Activated CD4-positive, alpha-beta T cell treated with anti-CD3 and anti-CD28 coated beads for 36 hours (primary cell): ENCODE results near the gene IGFBP2. TPM values are rescaled to one million over a fixed set of nuclear protein-coding genes. Genes with fewer than 3 reads are reported as not detected.
A peak's percentile ranks its signal among the peaks of the same experiment; 100 is the strongest.

Experiments
- ATAC-seq: fragments of 200-7000 bp; cut with Tn5 transposase; one replicate; pipeline ENCODE4 v1.10.0; 2021; ENCODE audit warnings: mild to moderate bottlenecking, moderate library complexity
- CTCF ChIA-PET: fragments of 350-600 bp; sonication (Branson Sonifier 250); formaldehyde crosslinking; loops from one replicate; lab custom pipeline; 2021; ENCODE audit warnings: antibody characterized with exemption; lab: Charles Lee
- POLR2A ChIA-PET: fragments of 350-600 bp; sonication (Branson Sonifier 250); formaldehyde crosslinking; loops from one replicate; lab custom pipeline; 2021; ENCODE audit warnings: antibody characterized with exemption, inconsistent platforms; lab: Charles Lee
- DNase-seq: peaks from one replicate; pipeline ENCODE4 v3.0.0-alpha.2; 2020
- H3K27ac Mint-ChIP-seq: one replicate; pipeline ENCODE4 v1.8.0; 2021; ENCODE audit warnings: mixed read lengths
- H3K27me3 Mint-ChIP-seq: one replicate; pipeline ENCODE4 v1.8.0; 2021; ENCODE audit warnings: mixed read lengths
- H3K36me3 Mint-ChIP-seq: one replicate; pipeline ENCODE4 v1.8.0; 2021; ENCODE audit warnings: low read depth, mixed read lengths
- H3K4me1 Mint-ChIP-seq: one replicate; pipeline ENCODE4 v1.8.0; 2021; ENCODE audit warnings: mixed read lengths
- H3K4me3 Mint-ChIP-seq: one replicate; pipeline ENCODE4 v1.8.0; 2021; ENCODE audit warnings: mild to moderate bottlenecking, moderate library complexity, mixed read lengths
- H3K9me3 Mint-ChIP-seq: one replicate; pipeline ENCODE4 v1.8.0; 2021; ENCODE audit warnings: low read depth, mixed read lengths
- intact Hi-C, 2 experiments: fragments of 100-400 bp; cut with DNase I in 1 of 2; cut with micrococcal nuclease in 1 of 2; formaldehyde crosslinking; loops; one replicate each; pipeline versions ENCODE4 v1.14.2 to v1.15.1; 2022 to 2024; cut with DNase I, micrococcal nuclease
- total RNA-seq, 2 experiments: library from RNA; stranded (reverse); gene quantifications; one replicate each; pipeline ENCODE4 v1.2.3, GENCODE V29; 2021

The IGFBP2 gene
- total RNA-seq, 2 experiments from 2014 or later: 9.8 to 11.5 TPM

DNA sequence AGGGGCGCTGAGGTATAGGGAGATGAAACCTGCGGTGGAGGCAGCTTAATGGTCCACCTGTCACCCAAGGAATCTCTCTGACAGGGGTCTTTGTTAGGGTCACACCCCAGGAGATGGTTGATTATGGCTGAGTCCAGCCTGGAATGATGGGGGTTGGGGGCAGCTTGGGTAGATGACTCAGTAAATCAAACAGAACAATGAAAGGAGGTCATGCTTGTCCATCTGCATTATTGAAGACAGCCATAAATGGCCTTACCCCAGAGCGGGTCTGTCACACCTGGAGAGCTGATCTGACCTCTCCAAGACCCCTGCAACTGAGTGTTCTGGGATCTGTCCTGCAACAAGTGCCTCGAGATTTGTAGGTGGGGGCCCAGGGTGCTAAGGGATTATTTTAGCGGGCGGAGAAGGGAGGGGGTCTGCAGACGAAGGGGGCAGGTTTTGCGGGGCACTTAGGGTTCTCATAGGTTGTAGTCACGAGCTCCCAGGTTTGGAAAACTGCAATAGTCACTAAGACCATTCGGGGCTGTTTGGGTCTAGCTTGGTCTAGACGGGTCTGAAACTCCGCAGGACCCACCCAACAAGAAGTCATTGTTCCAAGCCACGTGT, 771 bp upstream of the IGFBP2 start:
- peaks cover 23% of the 10 kb centered on the region for H3K4me1 Mint-ChIP-seq
- H3K9me3 Mint-ChIP-seq: no peaks in the 10 kb centered on the region
- DNase-seq: no peak
- H3K4me3 Mint-ChIP-seq: peak overlapping the region; percentile 72
- intact Hi-C loops: loop anchor here (2.0 to 5.0 kb wide), 2 partner anchors 60 to 62 kb away; partner anchors contain the start of gene IGFBP5 (in 1 of the 2)
- ATAC-seq: no peak
- POLR2A ChIA-PET: interaction anchor here (0.6 kb wide), 1 partner anchor 1436 kb away, joined by 4 read pairs; no protein-coding TSS in a partner anchor
- H3K27me3 Mint-ChIP-seq: peaks cover 51% of the 10 kb centered on the region
- H3K27ac Mint-ChIP-seq: no peak overlapping the region
- CTCF ChIA-PET: interaction anchor here (1.2 to 1.4 kb wide), 3 partner anchors 33 to 116 kb away, joined by 3 to 4 read pairs (median 3); no protein-coding TSS in a partner anchor
- H3K36me3 Mint-ChIP-seq: no peaks in the 10 kb centered on the region

DNA sequence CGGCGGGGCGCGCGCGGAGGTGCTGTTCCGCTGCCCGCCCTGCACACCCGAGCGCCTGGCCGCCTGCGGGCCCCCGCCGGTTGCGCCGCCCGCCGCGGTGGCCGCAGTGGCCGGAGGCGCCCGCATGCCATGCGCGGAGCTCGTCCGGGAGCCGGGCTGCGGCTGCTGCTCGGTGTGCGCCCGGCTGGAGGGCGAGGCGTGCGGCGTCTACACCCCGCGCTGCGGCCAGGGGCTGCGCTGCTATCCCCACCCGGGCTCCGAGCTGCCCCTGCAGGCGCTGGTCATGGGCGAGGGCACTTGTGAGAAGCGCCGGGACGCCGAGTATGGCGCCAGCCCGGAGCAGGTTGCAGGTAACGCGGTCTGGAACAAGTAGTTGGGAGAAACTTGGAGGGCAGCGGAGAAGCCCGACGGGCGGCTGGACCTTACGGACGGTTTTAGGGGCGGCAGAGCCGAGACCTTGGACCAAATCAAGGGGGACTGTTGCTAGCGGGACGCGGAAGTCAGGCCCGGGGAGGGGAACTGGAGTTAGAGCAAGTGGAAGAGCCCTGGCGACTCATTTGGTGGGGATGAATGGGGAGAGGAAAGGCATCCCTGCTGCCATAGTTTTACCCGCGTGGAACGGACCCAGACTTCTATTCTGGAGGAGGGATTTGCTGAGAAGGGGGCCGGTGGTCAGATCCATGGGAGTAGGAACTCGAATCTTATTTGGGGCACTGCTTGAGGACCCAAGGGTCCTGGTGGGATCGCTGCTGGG, 573 bp downstream of the IGFBP2 start:
- Mint-ChIP-seq H3K4me1 (peaks cover 23% of the 10 kb centered on the region), H3K36me3 (no peaks in the 10 kb centered on the region), H3K9me3 (no peaks in the 10 kb centered on the region), H3K27me3 (peaks cover 53% of the 10 kb centered on the region), H3K4me3 (peak overlapping the region; percentile 76), H3K27ac (no peak overlapping the region)
- ATAC-seq (peak; percentile 27), DNase-seq (peak; percentile 23)
- POLR2A ChIA-PET: no interaction called here
- CTCF ChIA-PET: interaction anchor here (0.6 to 1.3 kb wide), 2 partner anchors 117 to 991 kb away, joined by 3 read pairs; no protein-coding TSS in a partner anchor
- intact Hi-C loops: loop anchor here (2.0 to 5.0 kb wide), 2 partner anchors 59 to 61 kb away; partner anchors contain the start of gene IGFBP5 (in 1 of the 2)

DNA sequence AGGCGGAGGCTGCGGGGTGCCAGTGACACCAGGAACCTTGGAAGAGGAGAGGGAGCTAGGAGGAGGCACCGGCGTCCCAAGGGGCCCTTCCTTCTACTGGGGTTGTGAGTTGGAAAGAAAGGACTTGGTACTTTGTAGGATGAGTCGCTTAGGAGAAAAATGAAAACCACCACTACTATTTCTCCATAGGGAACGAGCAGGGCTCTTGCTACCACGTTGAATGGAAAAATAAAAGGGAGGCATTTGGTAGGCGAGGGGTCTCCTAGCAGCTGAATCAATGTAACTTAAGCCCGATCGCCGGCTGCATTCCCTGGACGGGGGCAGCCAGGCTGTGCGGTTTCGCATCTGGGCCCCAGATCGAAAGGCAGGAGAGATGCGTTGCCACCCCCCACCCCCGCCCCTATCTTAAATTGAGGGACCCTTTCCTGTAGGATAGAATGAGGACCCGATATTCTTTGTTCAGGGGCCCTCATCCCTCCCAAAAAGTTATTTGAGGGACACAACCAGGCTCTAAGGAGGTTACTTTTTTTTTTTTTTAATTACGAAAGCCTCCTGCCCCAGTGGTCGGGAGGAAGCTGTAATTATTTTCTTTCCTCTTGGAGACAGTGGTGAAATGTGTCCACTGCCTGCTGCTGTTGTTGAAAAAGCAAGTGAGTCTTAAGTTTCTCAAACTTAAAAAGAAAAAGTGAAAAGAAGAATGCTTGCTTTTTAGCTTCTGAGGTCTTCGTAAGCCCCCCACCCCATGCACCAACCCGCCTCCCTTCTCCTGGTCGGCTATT, 1.3 kb downstream of the IGFBP2 start:
- intact Hi-C loops: loop anchor here in 1 of 2 experiments (5.0 kb wide), 1 partner anchor 58 kb away; no protein-coding TSS in a partner anchor
- H3K9me3 Mint-ChIP-seq: no peaks in the 10 kb centered on the region
- H3K27ac Mint-ChIP-seq: no peak overlapping the region
- peaks cover 53% of the 10 kb centered on the region for H3K27me3 Mint-ChIP-seq
- ATAC-seq (no peak), DNase-seq (no peak)
- ChIA-PET CTCF (interaction anchor here (0.6 kb wide), 2 partner anchors 228 to 991 kb away, joined by 3 read pairs; no protein-coding TSS in a partner anchor), POLR2A (no interaction called here)
- no peaks in the 10 kb centered on the region for H3K36me3 Mint-ChIP-seq
- peak overlapping the region; percentile 76 for H3K4me3 Mint-ChIP-seq
- H3K4me1 Mint-ChIP-seq: peaks cover 23% of the 10 kb centered on the region

DNA sequence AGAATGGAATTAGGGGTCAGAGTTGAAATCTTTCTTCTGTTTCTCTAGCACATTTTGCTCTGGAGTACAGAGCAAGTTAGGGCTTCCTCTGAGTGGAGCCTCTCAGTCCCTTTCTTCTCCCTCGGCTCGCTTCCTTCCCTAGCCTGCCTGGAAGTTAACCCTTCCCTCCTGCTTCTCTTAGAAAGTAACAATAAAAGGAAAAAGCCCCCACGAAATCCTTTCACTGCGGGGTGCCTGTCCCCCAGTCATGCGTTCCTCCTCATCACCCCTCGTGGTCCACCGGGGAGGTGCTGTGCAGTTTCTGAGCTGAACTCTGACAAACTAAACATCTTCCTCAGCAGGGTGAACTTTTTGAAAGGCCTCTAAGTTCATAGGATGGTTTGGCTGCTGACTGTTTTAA, 2.0 kb downstream of the IGFBP2 start:
- Mint-ChIP-seq H3K4me1 (peaks cover 23% of the 10 kb centered on the region), H3K27me3 (peaks cover 57% of the 10 kb centered on the region), H3K36me3 (no peaks in the 10 kb centered on the region), H3K9me3 (no peaks in the 10 kb centered on the region), H3K4me3 (peak overlapping the region; percentile 48), H3K27ac (no peak overlapping the region)
- CTCF ChIA-PET: interaction anchor here (1.1 kb wide), 1 partner anchor 32 kb away, joined by 3 read pairs; no protein-coding TSS in a partner anchor
- POLR2A ChIA-PET: no interaction called here
- intact Hi-C loops: no loop called here
- no peak for ATAC-seq
- peak; percentile 32 for DNase-seq

DNA sequence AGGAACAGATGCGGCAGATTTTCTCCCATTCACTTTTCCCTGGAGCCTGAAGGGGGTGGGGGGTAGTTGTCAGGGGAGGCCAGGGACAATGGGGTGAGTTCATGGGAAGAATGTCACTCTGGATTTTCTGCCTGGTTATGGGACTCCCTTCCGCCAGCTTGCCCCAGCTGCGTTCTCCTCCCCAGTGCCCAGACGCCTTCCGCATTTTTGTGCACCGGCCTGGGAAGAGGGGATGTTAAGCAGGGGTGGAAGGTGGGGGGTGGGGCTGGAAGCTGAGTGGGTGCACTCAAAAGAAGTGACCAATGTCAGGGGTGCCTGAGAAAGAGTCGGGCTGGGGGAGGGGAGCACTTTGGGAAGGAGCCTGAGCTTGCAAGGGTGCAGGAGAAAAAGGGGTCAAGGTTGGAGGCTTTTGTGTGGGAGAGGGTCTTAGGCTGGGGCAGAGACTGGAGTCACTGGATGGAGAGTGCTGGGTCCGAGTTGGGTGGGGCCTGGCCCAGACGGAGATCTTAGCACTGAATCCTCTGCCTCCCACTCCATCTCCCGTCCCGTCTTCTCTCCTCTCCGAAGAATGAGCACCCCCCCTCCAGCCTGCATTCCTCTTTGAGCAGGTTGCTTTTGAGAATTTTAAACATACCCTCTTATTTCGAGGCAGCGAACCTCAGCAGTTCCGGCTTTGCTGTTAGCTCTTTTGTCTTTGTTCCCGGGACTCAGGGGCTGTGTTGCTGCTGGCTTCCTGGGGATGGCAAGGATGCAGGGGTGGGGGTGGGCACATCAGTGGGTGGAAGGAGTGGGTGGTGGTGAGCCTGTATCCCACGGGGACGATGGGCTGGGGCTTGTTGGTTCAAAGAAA, 2.7 kb downstream of the IGFBP2 start:
- POLR2A ChIA-PET: no interaction called here
- DNase-seq (no peak), ATAC-seq (no peak)
- no peaks in the 10 kb centered on the region for H3K36me3 Mint-ChIP-seq
- peak overlapping the region; percentile 48 for H3K4me3 Mint-ChIP-seq
- H3K4me1 Mint-ChIP-seq: peaks cover 23% of the 10 kb centered on the region
- no peaks in the 10 kb centered on the region for H3K9me3 Mint-ChIP-seq
- H3K27ac Mint-ChIP-seq: no peak overlapping the region
- intact Hi-C loops: no loop called here
- CTCF ChIA-PET: interaction anchor here (1.1 kb wide), 1 partner anchor 31 kb away, joined by 3 read pairs; no protein-coding TSS in a partner anchor
- H3K27me3 Mint-ChIP-seq: peaks cover 57% of the 10 kb centered on the region

DNA sequence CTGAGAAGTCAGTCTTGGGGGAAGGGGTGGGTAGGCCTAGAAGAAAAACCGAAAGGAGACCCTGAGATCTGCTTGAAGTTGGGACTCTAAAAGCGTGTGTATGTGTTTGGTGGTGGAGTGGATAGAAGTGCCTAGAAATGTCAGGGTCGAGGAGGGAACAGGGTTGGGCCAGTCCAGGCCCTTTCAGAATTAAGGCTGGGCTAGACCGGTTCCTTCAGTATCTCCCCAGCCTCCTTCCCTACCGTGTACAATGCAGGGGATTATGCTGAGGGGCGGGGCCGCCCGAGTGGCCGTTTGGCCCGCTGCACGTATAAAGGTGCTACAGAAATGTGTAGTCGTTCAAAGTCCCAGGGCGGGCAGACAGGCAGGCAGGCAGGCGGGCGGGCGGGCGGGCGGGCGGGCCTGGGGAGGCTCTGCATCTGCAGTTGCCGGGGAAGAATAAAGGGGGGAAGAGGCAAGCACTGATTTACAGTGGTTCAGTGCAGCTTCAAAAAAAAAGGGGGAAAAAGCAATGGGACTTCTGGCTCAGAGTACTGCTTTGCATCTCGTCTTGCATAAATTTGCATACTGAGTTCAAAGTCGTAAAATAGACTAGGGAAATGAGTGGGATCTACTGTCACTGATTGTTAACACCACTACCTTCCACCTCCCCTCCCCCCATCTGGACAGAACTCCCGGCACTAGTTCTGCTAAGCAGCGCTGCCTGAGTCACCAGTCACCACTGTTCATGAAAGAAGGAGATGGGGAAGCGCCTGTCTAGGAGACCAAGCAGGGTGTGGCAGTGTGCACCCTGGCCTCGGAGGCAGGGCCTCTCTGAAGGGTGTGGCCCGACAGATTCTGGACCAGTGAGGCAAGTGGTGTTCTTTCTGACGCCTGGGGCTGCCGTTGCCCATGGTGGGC, 3.6 kb downstream of the IGFBP2 start:
- DNase-seq: peak; percentile 27
- CTCF ChIA-PET: interaction anchor here (0.6 to 0.7 kb wide), 2 partner anchors 20 to 256 kb away, joined by 3 read pairs; no protein-coding TSS in a partner anchor
- Mint-ChIP-seq H3K27me3 (peaks cover 52% of the 10 kb centered on the region), H3K36me3 (no peaks in the 10 kb centered on the region), H3K27ac (no peak overlapping the region), H3K9me3 (no peaks in the 10 kb centered on the region), H3K4me3 (no peak overlapping the region), H3K4me1 (peaks cover 23% of the 10 kb centered on the region)
- ATAC-seq: peak; percentile 32
- intact Hi-C loops: no loop called here
- POLR2A ChIA-PET: no interaction called here

DNA sequence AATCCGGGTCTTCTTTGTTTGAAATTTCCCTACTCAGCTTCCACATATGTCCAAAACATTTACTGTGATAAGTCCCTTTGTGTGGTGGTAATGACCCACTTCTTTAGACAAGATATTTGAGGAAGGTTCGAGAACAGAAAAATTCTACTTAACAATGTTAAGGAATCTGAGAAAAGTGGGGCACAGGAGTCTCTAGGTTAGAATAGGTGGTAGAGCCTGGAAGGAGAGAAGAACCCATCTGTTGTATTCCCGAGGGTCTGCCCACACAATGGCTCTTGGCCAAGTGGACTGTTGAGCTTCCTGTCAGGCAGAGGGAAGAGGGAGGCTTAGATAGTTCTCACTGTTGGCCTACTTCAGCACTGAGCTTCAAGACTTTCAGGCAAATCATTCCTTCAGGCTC, 4.3 kb downstream of the IGFBP2 start:
- peaks cover 23% of the 10 kb centered on the region for H3K4me1 Mint-ChIP-seq
- H3K27me3 Mint-ChIP-seq: peaks cover 46% of the 10 kb centered on the region
- no peaks in the 10 kb centered on the region for H3K9me3 Mint-ChIP-seq
- ATAC-seq (no peak), DNase-seq (no peak)
- ChIA-PET POLR2A (no interaction called here), CTCF (interaction anchor here (0.5 to 0.6 kb wide), 2 partner anchors 19 to 114 kb away, joined by 3 to 4 read pairs; no protein-coding TSS in a partner anchor)
- no peaks in the 10 kb centered on the region for H3K36me3 Mint-ChIP-seq
- intact Hi-C loops: no loop called here
- H3K27ac Mint-ChIP-seq: no peak overlapping the region
- no peak overlapping the region for H3K4me3 Mint-ChIP-seq

DNA sequence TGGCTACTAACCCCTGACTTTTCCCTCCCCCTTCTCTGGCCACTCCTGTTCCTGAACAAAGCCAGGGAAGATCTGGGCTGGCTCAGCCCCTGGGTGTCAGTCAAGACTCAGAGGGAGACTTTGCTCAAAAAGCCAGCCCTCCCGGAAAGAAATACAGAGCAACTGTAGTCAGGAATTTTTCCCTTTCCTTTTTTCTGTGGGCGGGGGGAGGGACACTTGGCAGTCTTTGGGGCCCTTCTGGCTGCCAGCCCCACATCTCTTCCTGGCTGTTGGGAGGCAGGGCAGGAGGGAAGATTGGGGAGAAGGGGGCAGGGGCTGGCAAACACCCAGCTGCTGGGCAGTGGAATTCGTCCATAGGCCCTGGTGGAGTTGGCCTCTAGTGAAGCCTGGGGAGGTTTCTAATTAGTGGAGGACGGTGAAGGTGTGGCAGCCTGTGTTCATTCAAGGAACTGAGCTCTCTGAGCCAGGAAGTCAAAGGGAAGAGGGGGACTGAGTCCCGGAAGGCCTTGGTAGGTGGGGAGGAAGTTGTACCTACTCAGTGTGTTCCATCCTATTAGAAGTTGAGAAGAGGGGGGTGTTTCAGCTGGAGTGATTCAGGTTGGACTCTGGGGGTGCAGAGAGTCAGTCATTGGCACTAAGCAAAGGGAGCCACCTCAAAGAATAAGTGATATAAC, 10.9 kb downstream of the IGFBP2 start:
- peaks cover 5% of the 10 kb centered on the region for H3K4me1 Mint-ChIP-seq
- H3K36me3 Mint-ChIP-seq: no peaks in the 10 kb centered on the region
- H3K9me3 Mint-ChIP-seq: no peaks in the 10 kb centered on the region
- DNase-seq (no peak), ATAC-seq (no peak)
- no peak overlapping the region for H3K27ac Mint-ChIP-seq
- ChIA-PET POLR2A (interaction anchor here (0.6 kb wide), 1 partner anchor 146 kb away, joined by 3 read pairs; the partner anchor contains the start of gene RPL37A), CTCF (interaction anchor here (1.5 kb wide), 1 partner anchor 40 kb away, joined by 4 read pairs; no protein-coding TSS in a partner anchor)
- no peak overlapping the region for H3K4me3 Mint-ChIP-seq
- intact Hi-C loops: no loop called here
- peaks cover 6% of the 10 kb centered on the region for H3K27me3 Mint-ChIP-seq

DNA sequence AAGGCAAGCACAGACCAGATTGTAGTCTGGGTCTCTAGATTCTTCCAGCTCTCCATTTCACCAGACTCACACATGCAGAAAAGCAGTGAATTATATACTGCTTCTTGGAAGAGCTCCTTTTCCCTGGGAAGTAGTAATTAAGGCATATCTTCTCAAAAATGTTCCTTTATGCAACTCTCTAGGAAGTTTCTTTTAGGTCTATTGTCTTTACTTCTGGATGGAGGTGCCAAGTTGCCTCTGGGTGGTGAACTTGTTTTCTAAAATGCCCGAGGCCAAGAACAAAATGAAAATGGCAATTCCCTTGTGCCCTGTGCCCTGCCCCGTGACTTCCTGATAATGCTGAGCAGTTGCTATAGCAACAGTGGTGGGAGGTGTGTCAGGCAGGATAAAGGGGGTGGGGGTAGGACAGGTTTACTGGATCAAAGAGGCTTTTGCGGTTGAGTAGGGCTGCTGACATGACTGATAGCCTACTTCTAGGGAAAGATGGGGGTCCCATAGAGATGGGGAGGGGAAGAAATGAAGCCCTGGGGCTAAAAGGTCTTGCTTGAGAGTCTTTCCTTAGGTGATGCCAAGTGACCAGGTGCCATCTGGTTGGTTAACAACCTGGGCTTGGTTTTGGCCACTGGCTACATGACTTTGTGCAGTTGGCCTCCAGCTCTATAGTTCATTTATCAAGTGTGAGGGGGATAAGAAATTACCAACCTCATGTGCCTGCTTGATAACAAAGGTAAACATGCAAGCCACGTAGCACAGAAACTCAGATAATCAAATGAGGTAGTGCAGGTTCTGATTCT, 11.8 kb downstream of the IGFBP2 start:
- no peaks in the 10 kb centered on the region for H3K9me3 Mint-ChIP-seq
- ChIA-PET POLR2A (interaction anchor here (0.6 kb wide), 1 partner anchor 146 kb away, joined by 3 read pairs; the partner anchor contains the start of gene RPL37A), CTCF (interaction anchor here (1.5 kb wide), 1 partner anchor 39 kb away, joined by 4 read pairs; no protein-coding TSS in a partner anchor)
- DNase-seq (no peak), ATAC-seq (no peak)
- H3K27ac Mint-ChIP-seq: no peak overlapping the region
- H3K36me3 Mint-ChIP-seq: no peaks in the 10 kb centered on the region
- peaks cover 3% of the 10 kb centered on the region for H3K27me3 Mint-ChIP-seq
- intact Hi-C loops: no loop called here
- no peak overlapping the region for H3K4me3 Mint-ChIP-seq
- peaks cover 5% of the 10 kb centered on the region for H3K4me1 Mint-ChIP-seq
